Islet precursor cell (in vitro differentiated cells): Measurements from ENCODE around the gene PSMG2.

Experiments used
- DNase-seq: peaks from one replicate; pipeline ENCODE4 v3.0.0-alpha.2; 2018

Gene PSMG2

GRCh38 chr18:12702221-12703095, at the start of gene PSMG2, which contains the start of gene CEP76:
Gene PSMG2, plus strand, starts transcription at chr18:12703042. Its CDS starts 66 bp downstream, at chr18:12703108.
Gene CEP76, minus strand, starts transcription at chr18:12702723. Its CDS starts 175 bp downstream, at chr18:12702548.
- peak; percentile 92 for DNase-seq

- DNase-seq, result no peak
Observed at GRCh38 chr18:12654971-12655370, 47.9 kb upstream of the PSMG2 start.

GRCh38 chr18:12656605-12656937, 46.3 kb upstream of the PSMG2 start:
- no peak for DNase-seq

- peak; percentile 66 for DNase-seq
Observed at GRCh38 chr18:12656938-12657683, 45.7 kb upstream of the PSMG2 start.

GRCh38 chr18:12657684-12658425, 45.0 kb upstream of the PSMG2 start, which contains the start of gene SPIRE1:
Gene SPIRE1, minus strand, starts transcription at chr18:12658107. Its CDS starts 241 bp downstream, at chr18:12657866.
- DNase-seq, result peak; percentile 85

- peak; percentile 82 for DNase-seq
Observed at GRCh38 chr18:12658426-12659138, 44.3 kb upstream of the PSMG2 start.

- no peak for DNase-seq
Observed at GRCh38 chr18:12659904-12660605, 42.8 kb upstream of the PSMG2 start.

- DNase-seq, result no peak
Observed at GRCh38 chr18:12668041-12668440, 34.8 kb upstream of the PSMG2 start.

- peak; percentile 74 for DNase-seq
Observed at GRCh38 chr18:12679183-12679786, 23.6 kb upstream of the PSMG2 start.

GRCh38 chr18:12686100-12686499, 16.7 kb upstream of the PSMG2 start:
- DNase-seq, result no peak

GRCh38 chr18:12689256-12689850, 13.5 kb upstream of the PSMG2 start:
- DNase-seq, result no peak

- DNase-seq, result no peak
Observed at GRCh38 chr18:12692206-12692605, 10.6 kb upstream of the PSMG2 start.

GRCh38 chr18:12694032-12694431, 8.8 kb upstream of the PSMG2 start:
- DNase-seq, result peak; percentile 54

- no peak for DNase-seq
Observed at GRCh38 chr18:12699747-12700146, 3.1 kb upstream of the PSMG2 start.

- DNase-seq, result no peak
Observed at GRCh38 chr18:12701161-12701560, 1.7 kb upstream of the PSMG2 start.

- DNase-seq, result no peak
Observed at GRCh38 chr18:12703096-12703567, 290 bp downstream of the PSMG2 start.

- DNase-seq, result no peak
Observed at GRCh38 chr18:12703664-12704063, 822 bp downstream of the PSMG2 start.

GRCh38 chr18:12711446-12711845, 8.6 kb downstream of the PSMG2 start:
- no peak for DNase-seq

- no peak for DNase-seq
Observed at GRCh38 chr18:12721495-12722275, 18.8 kb downstream of the PSMG2 start.

GRCh38 chr18:12722731-12723130, 19.9 kb downstream of the PSMG2 start:
- DNase-seq, result peak; percentile 79
